AG04450 (cell line): ENCODE data around the gene LIN9. TPM values are rescaled to one million over a fixed set of nuclear protein-coding genes. Genes with fewer than 3 reads are reported as not detected.
A peak's percentile ranks its signal among the peaks of the same experiment; 100 is the strongest.

Experiments
- CTCF ChIA-PET: fragments of 300-600, 350-600 bp; formaldehyde crosslinking; extraction: SDS; loops from one replicate; lab custom pipeline; 2022; ENCODE audit warnings: antibody characterized with exemption, inconsistent platforms; lab: Charles Lee
- POLR2A ChIA-PET: fragments of 350-600 bp; formaldehyde crosslinking; extraction: SDS; loops from one replicate; lab custom pipeline; 2021; ENCODE audit warnings: antibody characterized with exemption, inconsistent platforms; lab: Yijun Ruan, JAX
- DNase-seq: peaks from one replicate; pipeline ENCODE4 v3.0.0-alpha.2; 2011; ENCODE audit warnings: low read depth, low spot score
- H3K27ac ChIP-seq: one replicate; pipeline ENCODE4 v1.5.1; 2012; ENCODE audit warnings: low read depth, low read length, control low read depth
- H3K27me3 ChIP-seq: one replicate; pipeline ENCODE4 v1.6.0; 2012; ENCODE audit warnings: low read length; ENCODE audit not compliant: control insufficient read depth, insufficient read depth
- H3K4me3 ChIP-seq: 2 replicates; pipeline ENCODE4 v1.5.1; 2011; ENCODE audit warnings: mild to moderate bottlenecking, low read depth, low read length, control low read depth
- H3K9me3 ChIP-seq: 2 replicates; pipeline ENCODE4 v1.5.1; 2012; ENCODE audit warnings: low read length; ENCODE audit not compliant: control insufficient read depth, insufficient read depth
- CTCF ChIP-seq: IDR thresholded peaks from 2 replicates; pipeline ENCODE4 v1.5.1; 2011; ENCODE audit warnings: low read depth, low read length, control low read depth, inconsistent platforms
- polyA plus RNA-seq: library from polyadenylated mRNA; depleted of rRNA; stranded (reverse); fragments of >200 nt; gene quantifications from 2 replicates; pipeline ENCODE4 v1.2.3, GENCODE V29; 2011

LIN9 gene
- polyA plus RNA-seq, 1 experiment, result 2.2 TPM

DNA sequence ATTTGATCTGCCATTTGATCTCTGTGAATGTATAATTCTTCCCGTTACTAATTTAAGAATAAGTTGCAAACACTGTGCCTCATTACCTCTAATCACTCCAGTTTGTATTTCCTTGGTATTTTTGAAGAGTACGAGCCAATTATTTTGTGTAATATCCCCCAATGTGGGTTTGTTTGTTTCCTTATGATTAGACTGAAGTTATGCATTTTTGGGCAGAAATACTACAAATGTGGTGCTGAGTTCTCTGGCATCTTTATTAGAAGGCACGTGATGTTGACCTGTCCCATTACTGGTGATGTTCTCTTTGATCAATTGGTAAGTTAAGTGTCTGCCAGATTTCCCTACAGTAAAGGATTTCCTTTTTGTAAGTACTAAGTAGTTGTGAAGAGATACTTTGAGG is 75.2 kb downstream of the LIN9 start:
- H3K27me3 ChIP-seq, result no peaks in the 10 kb centered on the region
- no peak for DNase-seq
- CTCF ChIA-PET, result interaction anchor here (1.0 to 1.7 kb wide), 2 partner anchors 36 to 169 kb away, joined by 4 read pairs; no protein-coding TSS in a partner anchor
- POLR2A ChIA-PET, result no interaction called here
- TF ChIP-seq CTCF, result no peak
- no peak overlapping the region for H3K27ac ChIP-seq
- no peaks in the 10 kb centered on the region for H3K9me3 ChIP-seq
- H3K4me3 ChIP-seq, result no peak overlapping the region

DNA sequence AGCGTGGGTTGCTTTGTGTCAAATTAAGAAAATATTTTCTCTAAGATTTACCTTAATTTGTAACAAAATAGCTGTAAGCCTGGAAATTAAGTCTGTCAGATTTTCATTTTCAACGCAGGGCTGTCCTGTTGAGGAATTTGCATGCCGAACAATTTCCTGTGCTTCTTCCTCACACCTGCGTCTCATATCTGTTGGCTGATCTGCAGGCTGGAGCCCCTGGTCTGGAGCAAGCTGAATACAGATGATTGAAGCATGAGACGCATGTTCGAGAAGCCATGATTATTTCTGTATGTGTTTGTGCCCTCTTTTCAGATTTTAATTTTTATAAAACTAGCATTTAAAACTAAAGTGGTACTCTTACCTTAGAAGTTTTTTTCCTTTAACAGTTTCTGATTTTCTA is 75.7 kb downstream of the LIN9 start:
- TF ChIP-seq CTCF, result no peak
- CTCF ChIA-PET, result interaction anchor here (1.5 to 1.7 kb wide), 2 partner anchors 108 to 169 kb away, joined by 4 read pairs; no protein-coding TSS in a partner anchor
- Histone ChIP-seq H3K27me3 (no peaks in the 10 kb centered on the region), H3K27ac (no peak overlapping the region), H3K4me3 (no peak overlapping the region), H3K9me3 (no peaks in the 10 kb centered on the region)
- POLR2A ChIA-PET, result no interaction called here
- no peak for DNase-seq

GRCh38 chr1:226226601-226227000 is 82.4 kb downstream of the LIN9 start:
- Histone ChIP-seq H3K4me3 (no peak overlapping the region), H3K27ac (no peak overlapping the region), H3K27me3 (peaks cover 10% of the 10 kb centered on the region), H3K9me3 (no peaks in the 10 kb centered on the region)
- DNase-seq, result no peak
- CTCF ChIA-PET, result no interaction called here
- no peak for TF ChIP-seq CTCF
- POLR2A ChIA-PET, result no interaction called here

- DNase-seq, result no peak
- Histone ChIP-seq H3K4me3 (peak overlapping the region; percentile 54), H3K9me3 (no peaks in the 10 kb centered on the region), H3K27ac (no peak overlapping the region), H3K27me3 (peaks cover 10% of the 10 kb centered on the region)
- CTCF ChIA-PET, result interaction anchor here (1.6 kb wide), 1 partner anchor 27 kb away, joined by 4 read pairs; no protein-coding TSS in a partner anchor
- TF ChIP-seq CTCF, result no peak
- POLR2A ChIA-PET, result no interaction called here
Observed at GRCh38 chr1:226223786-226224244, 85.1 kb downstream of the LIN9 start.

GRCh38 chr1:226223157-226223785 is 85.7 kb downstream of the LIN9 start, which contains the start of gene MIXL1:
TSS of gene MIXL1 (plus strand) at chr1:226223664. CDS start at chr1:226223682, 18 bp downstream.
- Histone ChIP-seq H3K9me3 (no peaks in the 10 kb centered on the region), H3K27ac (no peak within 1 kb of the TSS), H3K27me3 (peaks cover 10% of the 10 kb centered on the region), H3K4me3 (peak within 1 kb of the TSS; percentile 54)
- ChIA-PET CTCF (interaction anchor here (1.6 kb wide), 1 partner anchor 26 kb away, joined by 4 read pairs; no protein-coding TSS in a partner anchor), POLR2A (no interaction called here)
- TF ChIP-seq CTCF, result no peak
- no peak for DNase-seq
